ENCODE data around the gene SORCS2. TPM values are rescaled to one million over a fixed set of nuclear protein-coding genes. Genes with fewer than 3 reads are reported as not detected.

SORCS2 gene
- total RNA-seq, 1 experiment from 2014 or later, result not detected

GRCh38 chr4:7647186-7647585 lies 454.8 kb downstream of the SORCS2 start:
- CTCF ChIA-PET, result no interaction called here
- no TSS peak for BruUV-seq (replicated peaks)
- intact Hi-C loops (cut with micrococcal nuclease; ENCODE audit: unreplicated experiment), result no loop called here
- Mint-ChIP-seq H3K4me1 (ENCODE audit: low read depth, unreplicated experiment) (peaks cover 11% of the 10 kb centered on the region), H3K4me3 (ENCODE audit: low read depth, unreplicated experiment) (no peak overlapping the region), H3K36me3 (ENCODE audit: insufficient read depth, unreplicated experiment) (no peaks in the 10 kb centered on the region), H3K27ac (ENCODE audit: unreplicated experiment) (no peak overlapping the region), H3K27me3 (ENCODE audit: unreplicated experiment) (peaks cover 17% of the 10 kb centered on the region), H3K9me3 (ENCODE audit: low read depth, unreplicated experiment) (no peaks in the 10 kb centered on the region)
- no peak for TF ChIP-seq CTCF (IDR thresholded peaks at IDR 0.05; ENCODE audit: unreplicated experiment)
- no peak for DNase-seq

- no peak for DNase-seq
- Mint-ChIP-seq H3K36me3 (ENCODE audit: insufficient read depth, unreplicated experiment) (no peaks in the 10 kb centered on the region), H3K27ac (ENCODE audit: unreplicated experiment) (no peak overlapping the region), H3K4me3 (ENCODE audit: low read depth, unreplicated experiment) (no peak overlapping the region), H3K27me3 (ENCODE audit: unreplicated experiment) (peaks cover 10% of the 10 kb centered on the region), H3K4me1 (ENCODE audit: low read depth, unreplicated experiment) (peaks cover 11% of the 10 kb centered on the region), H3K9me3 (ENCODE audit: low read depth, unreplicated experiment) (no peaks in the 10 kb centered on the region)
- intact Hi-C loops (cut with micrococcal nuclease; ENCODE audit: unreplicated experiment), result no loop called here
- BruUV-seq (replicated peaks), result no TSS peak
- CTCF ChIA-PET, result no interaction called here
- no peak for TF ChIP-seq CTCF (IDR thresholded peaks at IDR 0.05; ENCODE audit: unreplicated experiment)
These were observed 455.5 kb downstream of the SORCS2 start for GRCh38 chr4:7647600-7648543.

- Mint-ChIP-seq H3K9me3 (ENCODE audit: low read depth, unreplicated experiment) (no peaks in the 10 kb centered on the region), H3K27me3 (ENCODE audit: unreplicated experiment) (peaks cover 8% of the 10 kb centered on the region), H3K4me1 (ENCODE audit: low read depth, unreplicated experiment) (peaks cover 11% of the 10 kb centered on the region), H3K4me3 (ENCODE audit: low read depth, unreplicated experiment) (no peak overlapping the region), H3K36me3 (ENCODE audit: insufficient read depth, unreplicated experiment) (no peaks in the 10 kb centered on the region), H3K27ac (ENCODE audit: unreplicated experiment) (no peak overlapping the region)
- intact Hi-C loops (cut with micrococcal nuclease; ENCODE audit: unreplicated experiment), result no loop called here
- BruUV-seq (replicated peaks), result no TSS peak
- TF ChIP-seq CTCF (IDR thresholded peaks at IDR 0.05; ENCODE audit: unreplicated experiment), result no peak
- CTCF ChIA-PET, result no interaction called here
- DNase-seq, result no peak
These were observed 456.4 kb downstream of the SORCS2 start for GRCh38 chr4:7648544-7649395.

- no peak overlapping the region for H3K27ac Mint-ChIP-seq (ENCODE audit: unreplicated experiment)
- no peaks in the 10 kb centered on the region for H3K9me3 Mint-ChIP-seq (ENCODE audit: low read depth, unreplicated experiment)
- no peak for DNase-seq
- CTCF ChIA-PET, result no interaction called here
- BruUV-seq (replicated peaks), result no TSS peak
- no peak overlapping the region for H3K4me3 Mint-ChIP-seq (ENCODE audit: low read depth, unreplicated experiment)
- H3K36me3 Mint-ChIP-seq (ENCODE audit: insufficient read depth, unreplicated experiment), result no peaks in the 10 kb centered on the region
- H3K4me1 Mint-ChIP-seq (ENCODE audit: low read depth, unreplicated experiment), result peaks cover 11% of the 10 kb centered on the region
- no peak for TF ChIP-seq CTCF (IDR thresholded peaks at IDR 0.05; ENCODE audit: unreplicated experiment)
- intact Hi-C loops (cut with micrococcal nuclease; ENCODE audit: unreplicated experiment), result no loop called here
- peaks cover 14% of the 10 kb centered on the region for H3K27me3 Mint-ChIP-seq (ENCODE audit: unreplicated experiment)
These were observed 457.0 kb downstream of the SORCS2 start for GRCh38 chr4:7649411-7649740.
